ENCODE data around the gene PRDM16. TPM values are rescaled to one million over a fixed set of nuclear protein-coding genes. Genes with fewer than 3 reads are reported as not detected.

PRDM16 gene
- total RNA-seq, 1 donor from 2014 or later: 0.43 TPM

DNA sequence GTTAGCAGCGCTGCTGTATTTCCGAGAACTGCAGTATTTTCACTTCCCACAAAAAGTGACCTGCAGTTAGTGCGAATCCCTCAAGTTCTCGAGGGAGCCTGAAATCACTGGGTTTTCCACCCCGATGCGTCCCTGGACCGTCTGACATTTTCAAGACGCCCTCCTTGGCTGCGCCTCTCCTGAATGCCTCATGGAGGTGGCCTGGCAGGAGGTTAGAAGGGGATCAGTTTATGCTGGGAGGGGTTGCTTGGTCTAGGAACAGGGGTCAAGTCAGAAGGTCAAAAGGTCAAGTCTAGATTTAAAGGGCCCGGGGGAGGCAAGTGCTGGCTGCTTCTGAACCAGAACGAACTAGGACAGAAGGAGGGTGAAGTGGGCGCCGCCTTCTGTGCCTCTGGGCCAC lies 176.8 kb downstream of the PRDM16 start:
- no peaks in the 10 kb centered on the region for H3K36me3 Mint-ChIP-seq (ENCODE audit: low read depth, unreplicated experiment)
- H3K4me1 Mint-ChIP-seq (ENCODE audit: low read depth, unreplicated experiment): no peaks in the 10 kb centered on the region
- H3K27me3 Mint-ChIP-seq (ENCODE audit: low read depth, unreplicated experiment): peaks cover 54% of the 10 kb centered on the region
- Histone ChIP-seq H3K4me2 (ENCODE audit: low read length) (no peak overlapping the region), H3K27me3 (ENCODE audit: insufficient read depth, low read length) (peaks cover 9% of the 10 kb centered on the region), H4K20me1 (ENCODE audit: insufficient read depth, low read length) (peaks cover 29% of the 10 kb centered on the region), H3K4me3 (ENCODE audit: insufficient read depth, low read depth, low read length) (no peak overlapping the region), H3K4me1 (ENCODE audit: insufficient read depth, low read length) (peaks cover 4% of the 10 kb centered on the region), H3K36me3 (ENCODE audit: insufficient read depth, low read length) (no peaks in the 10 kb centered on the region), H3K9me3 (ENCODE audit: insufficient read depth, low read depth, low read length) (no peaks in the 10 kb centered on the region), H3K79me2 (ENCODE audit: insufficient read depth, low read length) (no peaks in the 10 kb centered on the region), H2AFZ (ENCODE audit: low read depth, low read length) (no peak overlapping the region), H3K9ac (ENCODE audit: low read length) (no peak overlapping the region), H3K27ac (ENCODE audit: low read depth, low read length) (no peak overlapping the region)
- DNase-seq (ENCODE audit: low read depth): no peak
- no peak overlapping the region for H3K4me3 Mint-ChIP-seq (ENCODE audit: unreplicated experiment)
- no peaks in the 10 kb centered on the region for H3K9me3 Mint-ChIP-seq (ENCODE audit: unreplicated experiment)
- H3K27ac Mint-ChIP-seq (ENCODE audit: unreplicated experiment): no peak overlapping the region
- TF ChIP-seq, protein P1, sequence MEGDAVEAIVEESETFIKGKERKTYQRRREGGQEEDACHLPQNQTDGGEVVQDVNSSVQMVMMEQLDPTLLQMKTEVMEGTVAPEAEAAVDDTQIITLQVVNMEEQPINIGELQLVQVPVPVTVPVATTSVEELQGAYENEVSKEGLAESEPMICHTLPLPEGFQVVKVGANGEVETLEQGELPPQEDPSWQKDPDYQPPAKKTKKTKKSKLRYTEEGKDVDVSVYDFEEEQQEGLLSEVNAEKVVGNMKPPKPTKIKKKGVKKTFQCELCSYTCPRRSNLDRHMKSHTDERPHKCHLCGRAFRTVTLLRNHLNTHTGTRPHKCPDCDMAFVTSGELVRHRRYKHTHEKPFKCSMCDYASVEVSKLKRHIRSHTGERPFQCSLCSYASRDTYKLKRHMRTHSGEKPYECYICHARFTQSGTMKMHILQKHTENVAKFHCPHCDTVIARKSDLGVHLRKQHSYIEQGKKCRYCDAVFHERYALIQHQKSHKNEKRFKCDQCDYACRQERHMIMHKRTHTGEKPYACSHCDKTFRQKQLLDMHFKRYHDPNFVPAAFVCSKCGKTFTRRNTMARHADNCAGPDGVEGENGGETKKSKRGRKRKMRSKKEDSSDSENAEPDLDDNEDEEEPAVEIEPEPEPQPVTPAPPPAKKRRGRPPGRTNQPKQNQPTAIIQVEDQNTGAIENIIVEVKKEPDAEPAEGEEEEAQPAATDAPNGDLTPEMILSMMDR (IDR thresholded peaks at IDR 0.05; ENCODE audit: insufficient read depth, low read depth, low read length): no peak
- TF ChIP-seq EZH2 (IDR thresholded peaks at IDR 0.05; ENCODE audit: insufficient read depth, low read length): no peak
- FAIRE-seq: no peak

DNA sequence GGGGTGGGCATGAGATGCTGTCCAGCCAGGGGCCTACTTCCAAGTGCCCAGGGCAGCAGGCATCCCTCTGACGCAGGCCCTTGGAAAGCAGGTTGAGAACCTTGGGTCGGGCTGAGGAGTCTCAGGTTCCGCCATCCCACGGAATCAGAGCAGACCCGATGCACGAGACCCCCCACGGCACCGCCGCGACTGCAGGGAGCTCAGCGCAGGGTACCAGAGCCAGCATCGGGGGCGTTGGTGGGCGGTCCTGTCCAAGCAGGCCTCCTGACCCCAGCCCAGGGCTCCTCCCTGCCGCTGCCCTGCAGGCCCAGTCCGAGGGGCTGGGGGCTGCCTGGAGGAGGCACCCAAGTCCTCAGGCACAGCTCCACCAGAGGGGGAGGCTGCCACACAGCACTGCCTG lies 177.2 kb downstream of the PRDM16 start:
- no peaks in the 10 kb centered on the region for H3K36me3 Mint-ChIP-seq (ENCODE audit: low read depth, unreplicated experiment)
- H3K4me3 Mint-ChIP-seq (ENCODE audit: unreplicated experiment): no peak overlapping the region
- no peak overlapping the region for H3K4me3 ChIP-seq (ENCODE audit: insufficient read depth, low read depth, low read length)
- peaks cover 4% of the 10 kb centered on the region for H3K4me1 ChIP-seq (ENCODE audit: insufficient read depth, low read length)
- DNase-seq (ENCODE audit: low read depth): no peak
- no peaks in the 10 kb centered on the region for H3K36me3 ChIP-seq (ENCODE audit: insufficient read depth, low read length)
- H3K27ac Mint-ChIP-seq (ENCODE audit: unreplicated experiment): no peak overlapping the region
- H3K4me2 ChIP-seq (ENCODE audit: low read length): no peak overlapping the region
- H3K27me3 Mint-ChIP-seq (ENCODE audit: low read depth, unreplicated experiment): peaks cover 55% of the 10 kb centered on the region
- peaks cover 9% of the 10 kb centered on the region for H3K27me3 ChIP-seq (ENCODE audit: insufficient read depth, low read length)
- no peaks in the 10 kb centered on the region for H3K79me2 ChIP-seq (ENCODE audit: insufficient read depth, low read length)
- no peaks in the 10 kb centered on the region for H3K9me3 ChIP-seq (ENCODE audit: insufficient read depth, low read depth, low read length)
- H4K20me1 ChIP-seq (ENCODE audit: insufficient read depth, low read length): peaks cover 29% of the 10 kb centered on the region
- H3K27ac ChIP-seq (ENCODE audit: low read depth, low read length): no peak overlapping the region
- H3K9me3 Mint-ChIP-seq (ENCODE audit: unreplicated experiment): no peaks in the 10 kb centered on the region
- no peak overlapping the region for H2AFZ ChIP-seq (ENCODE audit: low read depth, low read length)
- no peak overlapping the region for H3K9ac ChIP-seq (ENCODE audit: low read length)
- H3K4me1 Mint-ChIP-seq (ENCODE audit: low read depth, unreplicated experiment): no peaks in the 10 kb centered on the region
- FAIRE-seq: no peak
- no peak for TF ChIP-seq EZH2 (IDR thresholded peaks at IDR 0.05; ENCODE audit: insufficient read depth, low read length)
- TF ChIP-seq, protein P1 (IDR thresholded peaks at IDR 0.05; ENCODE audit: insufficient read depth, low read depth, low read length): no peak

DNA sequence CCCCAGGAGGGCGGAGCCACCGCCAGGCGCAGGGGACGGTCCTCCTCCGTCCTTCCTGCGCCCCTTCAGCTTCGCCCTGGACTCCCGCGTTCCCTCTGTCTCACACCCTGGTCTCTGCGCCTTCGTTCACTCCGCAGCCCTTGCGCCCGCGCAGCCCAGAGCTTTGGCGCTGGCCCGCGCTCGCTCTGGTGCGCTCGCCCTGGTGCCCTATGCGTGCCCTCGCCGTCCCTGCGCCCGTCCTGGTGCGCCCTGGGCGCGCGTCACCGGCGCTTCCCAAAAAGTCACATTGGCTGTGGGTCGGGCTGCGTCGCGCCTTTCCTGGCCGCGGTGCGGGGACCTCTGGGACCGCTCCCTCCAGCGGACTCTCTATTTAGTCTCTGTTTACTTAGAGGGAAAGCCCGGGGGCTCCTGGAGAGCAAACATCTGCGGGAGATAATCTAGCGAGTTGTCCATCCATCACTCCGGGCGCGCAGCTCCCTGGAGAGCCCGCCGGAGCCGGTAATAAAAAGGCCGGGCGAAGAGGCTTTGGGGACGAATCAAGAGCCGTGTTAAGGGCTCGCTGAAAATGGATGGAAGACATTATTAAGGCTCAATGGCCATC lies 178.6 kb downstream of the PRDM16 start:
- H2AFZ ChIP-seq (ENCODE audit: low read depth, low read length): no peak overlapping the region
- H3K4me3 ChIP-seq (ENCODE audit: insufficient read depth, low read depth, low read length): no peak overlapping the region
- Mint-ChIP-seq H3K36me3 (ENCODE audit: low read depth, unreplicated experiment) (no peaks in the 10 kb centered on the region), H3K27ac (ENCODE audit: unreplicated experiment) (no peak overlapping the region), H3K4me1 (ENCODE audit: low read depth, unreplicated experiment) (no peaks in the 10 kb centered on the region), H3K27me3 (ENCODE audit: low read depth, unreplicated experiment) (peaks cover 47% of the 10 kb centered on the region), H3K4me3 (ENCODE audit: unreplicated experiment) (no peak overlapping the region), H3K9me3 (ENCODE audit: unreplicated experiment) (no peaks in the 10 kb centered on the region)
- DNase-seq (ENCODE audit: low read depth) (no peak), FAIRE-seq (no peak)
- no peaks in the 10 kb centered on the region for H3K79me2 ChIP-seq (ENCODE audit: insufficient read depth, low read length)
- peaks cover 9% of the 10 kb centered on the region for H3K27me3 ChIP-seq (ENCODE audit: insufficient read depth, low read length)
- peaks cover 29% of the 10 kb centered on the region for H4K20me1 ChIP-seq (ENCODE audit: insufficient read depth, low read length)
- no peaks in the 10 kb centered on the region for H3K36me3 ChIP-seq (ENCODE audit: insufficient read depth, low read length)
- H3K9me3 ChIP-seq (ENCODE audit: insufficient read depth, low read depth, low read length): no peaks in the 10 kb centered on the region
- H3K27ac ChIP-seq (ENCODE audit: low read depth, low read length): no peak overlapping the region
- H3K4me2 ChIP-seq (ENCODE audit: low read length): no peak overlapping the region
- peaks cover 4% of the 10 kb centered on the region for H3K4me1 ChIP-seq (ENCODE audit: insufficient read depth, low read length)
- no peak overlapping the region for H3K9ac ChIP-seq (ENCODE audit: low read length)
- TF ChIP-seq, protein P1 (IDR thresholded peaks at IDR 0.05; ENCODE audit: insufficient read depth, low read depth, low read length): no peak
- no peak for TF ChIP-seq EZH2 (IDR thresholded peaks at IDR 0.05; ENCODE audit: insufficient read depth, low read length)

Data from astrocyte (in vitro differentiated cells and primary cell).